DMS153 (cell line): Measurements from ENCODE around the gene MRAS.
"Not testable (repeated sequence)": the region's sequence is repeated elsewhere in the genome, so short reads cannot be mapped to it uniquely, and the experiment has no call there.

Source experiments
- DNase-seq: peaks from one replicate; lab custom pipeline; 2025; lab: John Stamatoyannopoulos, UW

Gene MRAS

DNA sequence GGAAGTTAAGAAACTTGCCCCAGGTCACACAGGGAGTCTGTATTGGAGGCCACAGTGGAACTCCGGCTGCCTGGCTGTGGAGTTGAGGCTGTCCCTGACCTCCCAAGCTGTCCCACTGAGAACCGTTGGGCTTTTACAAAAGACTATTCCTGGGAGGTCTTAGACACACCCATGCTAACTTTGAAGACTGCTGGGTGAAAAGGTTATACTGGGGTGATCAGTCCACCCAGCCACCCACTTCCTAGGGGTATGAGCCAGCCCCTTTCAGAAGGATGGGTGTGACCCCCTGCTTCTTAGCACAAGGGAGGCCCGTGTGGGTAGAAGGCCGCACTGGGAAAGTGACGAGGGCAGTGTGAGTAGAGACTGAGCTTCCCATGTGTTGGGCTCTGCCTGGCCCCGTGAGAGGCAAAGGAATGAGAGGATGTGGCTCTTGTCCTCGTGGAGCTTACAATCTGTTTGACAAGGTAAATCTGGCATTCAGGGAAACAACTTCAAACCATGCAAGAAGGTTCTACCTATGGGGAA, 19.0 kb downstream of the MRAS start:
- no peak for DNase-seq

DNA sequence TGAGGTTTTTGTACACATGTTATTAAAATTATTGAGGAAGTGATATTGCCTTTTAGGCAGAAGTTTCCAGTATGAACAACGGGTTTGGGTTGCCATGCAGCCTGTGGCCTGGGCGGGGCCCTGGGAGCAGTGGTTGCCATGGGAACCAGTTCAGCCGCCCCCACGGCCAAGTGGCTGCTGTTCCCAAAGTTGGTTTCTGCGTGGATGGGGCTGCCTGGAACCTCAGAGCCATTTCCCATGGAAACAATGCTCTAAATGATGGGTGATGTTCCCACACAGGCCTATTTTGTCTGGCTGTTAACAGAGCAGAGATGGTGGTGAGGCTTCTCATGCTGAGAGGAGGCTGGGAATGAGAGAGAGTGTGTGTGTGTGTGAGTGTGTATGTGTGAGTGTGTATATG, 19.5 kb downstream of the MRAS start:
- DNase-seq: no peak

GRCh38 chr3:138369151-138369900, 20.9 kb downstream of the MRAS start:
- no peak for DNase-seq

DNA sequence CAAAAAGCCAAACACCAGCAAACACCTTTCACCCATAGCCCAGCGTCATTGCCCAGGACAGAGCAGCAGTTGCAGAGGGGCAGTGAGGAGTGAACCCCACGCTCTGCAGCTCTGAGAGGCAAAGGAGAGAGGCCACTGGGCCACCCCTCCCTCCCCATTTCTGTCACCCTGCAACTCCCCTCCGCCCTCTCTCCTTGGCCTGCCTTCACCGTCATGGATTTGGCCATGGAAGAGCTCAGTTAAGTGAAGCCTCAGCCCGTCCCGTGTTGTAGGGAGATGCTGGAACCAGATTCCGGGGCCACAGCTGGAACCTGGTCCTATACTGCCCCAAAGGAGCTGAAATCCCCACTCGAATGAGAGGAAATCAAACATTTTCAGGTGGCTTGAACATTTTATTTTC, 21.9 kb downstream of the MRAS start:
- DNase-seq: no peak

DNA sequence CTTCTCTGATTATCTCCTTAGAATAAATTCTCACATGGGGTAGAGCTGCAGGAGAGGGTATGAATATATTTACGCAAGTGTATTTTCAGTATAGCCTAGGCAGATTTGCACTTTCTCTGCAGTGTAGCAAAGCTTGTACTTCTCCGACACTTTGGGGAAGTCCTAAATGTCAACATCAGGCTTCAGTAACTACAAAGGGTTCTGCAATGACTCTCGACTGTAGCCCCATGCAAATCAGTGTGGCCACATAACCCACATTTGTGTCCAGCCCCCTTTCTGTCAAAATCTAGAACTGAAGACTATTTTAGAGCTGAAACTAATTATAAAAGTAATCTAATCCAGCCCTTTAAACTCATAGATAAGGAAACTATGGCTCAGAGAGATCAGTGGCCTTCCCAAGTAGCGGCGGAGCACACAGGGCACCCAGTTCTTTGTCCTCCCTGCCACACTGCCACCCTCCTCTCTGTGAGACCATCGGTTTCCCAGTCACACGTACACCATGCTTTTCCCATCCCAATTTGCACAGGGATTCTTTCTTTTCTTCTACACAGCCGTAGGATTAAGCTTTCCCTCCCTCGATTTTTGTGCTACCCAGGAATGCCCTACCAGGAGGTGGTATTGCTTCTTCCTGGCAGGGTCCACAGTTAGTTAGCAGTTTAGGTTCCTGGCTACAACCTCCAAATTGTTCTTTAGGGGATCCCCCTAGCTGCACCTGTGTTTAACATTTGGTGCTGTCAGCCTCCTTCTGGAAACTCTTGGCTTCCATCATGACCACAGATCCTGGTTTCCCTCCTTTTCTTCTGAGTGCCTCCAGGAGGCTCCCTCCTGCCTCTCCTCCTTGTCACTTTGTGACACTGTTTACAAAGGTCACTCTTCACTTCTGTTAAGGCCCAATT, 22.9 kb downstream of the MRAS start:
- DNase-seq: no peak

DNA sequence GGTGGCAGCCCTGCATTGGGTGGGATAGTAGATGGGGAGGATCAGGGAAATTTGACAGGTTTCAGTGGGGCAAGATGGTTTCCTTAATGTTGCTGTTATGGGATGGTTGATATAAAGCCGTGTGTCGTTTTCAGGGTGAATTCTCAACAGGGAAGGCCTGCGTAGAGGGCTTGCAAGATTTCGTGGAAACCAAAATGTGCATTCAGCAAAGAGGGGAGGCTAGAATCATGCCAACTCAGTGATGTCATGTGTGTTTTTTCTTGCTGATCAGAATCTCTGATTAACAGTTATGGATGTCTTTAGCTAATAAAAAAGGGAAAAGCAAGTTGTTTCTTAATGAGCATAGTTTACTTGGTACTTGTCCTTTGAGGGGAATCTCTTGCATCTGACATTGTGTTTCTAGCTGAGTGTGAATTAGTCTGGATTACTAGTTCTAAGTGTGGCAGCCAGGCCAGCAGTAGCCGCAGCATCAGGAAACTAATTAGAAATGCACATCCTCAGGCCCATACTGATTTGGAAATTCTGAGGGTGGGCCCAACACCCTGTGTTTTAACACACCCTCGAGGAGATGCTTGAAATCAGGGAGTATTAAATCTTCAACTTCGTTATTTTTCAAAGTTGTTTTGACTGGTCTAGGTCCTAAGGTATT, 24.8 kb downstream of the MRAS start:
- no peak for DNase-seq

DNA sequence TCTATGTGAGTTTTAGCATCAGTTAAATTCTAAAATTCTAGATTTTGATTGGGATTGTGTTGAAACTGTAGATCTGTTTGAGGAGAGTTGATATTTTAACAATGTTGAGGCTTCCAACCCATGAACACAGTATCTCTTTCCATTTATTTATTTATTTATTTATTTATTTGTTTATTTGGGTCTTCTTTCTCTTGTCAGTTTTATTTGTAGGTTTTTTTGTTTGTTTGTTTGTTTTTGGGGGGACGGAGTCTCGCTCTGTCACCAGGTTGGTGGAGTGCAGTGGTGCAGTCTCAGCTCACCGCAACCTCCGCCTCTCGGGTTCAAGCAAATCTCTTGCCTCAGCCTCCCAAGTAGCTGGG, 25.3 kb downstream of the MRAS start:
- no peak for DNase-seq

GRCh38 chr3:138374573-138375134, 26.3 kb downstream of the MRAS start:
- no peak for DNase-seq

DNA sequence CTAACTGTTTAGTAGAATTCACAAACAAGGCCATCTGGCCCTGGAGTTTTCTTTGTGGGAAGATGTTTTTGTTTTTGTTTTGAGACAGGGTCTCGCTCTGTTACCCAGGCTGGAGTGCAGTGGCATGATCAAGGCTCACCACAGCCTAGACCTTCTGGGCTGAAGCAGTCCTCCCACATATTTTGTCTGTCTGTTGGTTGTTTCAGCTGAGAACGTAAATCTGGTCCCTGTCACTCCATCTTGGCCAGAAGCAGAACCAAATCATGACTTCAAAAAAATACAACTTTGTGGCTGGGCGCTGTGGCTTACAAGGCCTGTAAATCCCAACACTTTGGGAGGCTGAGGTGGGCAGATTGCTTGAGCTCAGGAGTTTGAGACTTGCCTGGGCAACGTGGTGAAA, 27.1 kb downstream of the MRAS start:
- no peak for DNase-seq

GRCh38 chr3:138376663-138377062, 28.3 kb downstream of the MRAS start:
- no peak for DNase-seq

DNA sequence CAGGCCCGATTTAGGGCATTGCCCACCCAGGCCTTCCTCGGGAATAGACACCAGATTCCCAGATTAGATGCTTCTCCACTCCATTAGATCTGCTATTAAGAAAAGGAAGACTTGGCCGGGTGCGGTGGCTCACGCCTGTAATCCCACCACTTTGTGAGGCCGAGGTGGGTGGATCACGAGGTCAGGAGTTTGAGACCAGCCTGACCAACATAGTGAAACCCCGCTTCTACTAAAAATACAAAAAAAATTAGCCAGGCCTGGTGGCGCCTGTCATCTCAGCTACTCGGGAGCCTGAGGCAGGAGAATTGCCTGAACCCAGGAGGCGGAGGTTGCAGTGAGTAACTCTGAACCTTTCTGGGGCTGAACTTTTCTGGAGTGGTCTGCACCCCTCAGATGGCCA, 28.8 kb downstream of the MRAS start:
- DNase-seq: not testable (repeated sequence)

DNA sequence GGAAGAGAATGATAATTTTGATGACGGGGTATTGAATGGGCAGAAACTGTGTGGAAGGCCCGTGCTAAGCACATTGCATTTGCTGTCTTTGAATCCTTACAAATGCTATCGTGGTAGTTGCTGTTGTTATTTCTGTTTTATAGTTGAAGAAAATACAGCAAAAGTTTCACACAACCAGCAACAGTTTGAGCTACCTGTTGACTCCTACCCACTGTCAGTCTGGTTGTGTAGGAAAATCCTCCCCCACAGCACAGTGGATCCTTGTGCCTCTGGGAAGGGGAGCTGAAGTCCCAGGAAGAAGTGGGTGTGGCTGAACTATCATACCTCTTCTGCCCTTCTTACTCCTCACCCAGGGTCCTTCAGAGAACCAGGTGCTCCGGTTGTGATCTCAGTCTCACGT, 29.4 kb downstream of the MRAS start:
- no peak for DNase-seq

DNA sequence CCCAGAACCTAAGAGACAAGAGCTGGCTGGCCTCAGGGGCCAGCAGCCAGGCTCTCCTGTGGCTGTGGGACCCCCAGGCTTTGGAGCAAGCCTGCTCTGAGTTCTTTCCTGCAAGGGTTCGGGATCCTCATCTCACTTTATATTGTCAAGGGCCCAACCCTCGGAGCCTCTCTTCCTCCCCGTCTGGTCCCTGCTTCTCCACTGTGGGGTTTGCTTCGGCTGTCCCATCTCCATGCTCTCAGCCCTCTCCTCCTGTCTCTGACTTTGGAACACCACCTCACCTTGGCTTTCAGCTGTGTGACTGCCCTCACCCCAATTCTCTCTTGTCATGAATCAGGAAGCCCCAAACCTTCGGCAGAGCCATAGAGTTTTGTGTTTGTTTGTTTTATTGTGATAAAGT, 30.0 kb downstream of the MRAS start:
- no peak for DNase-seq

DNA sequence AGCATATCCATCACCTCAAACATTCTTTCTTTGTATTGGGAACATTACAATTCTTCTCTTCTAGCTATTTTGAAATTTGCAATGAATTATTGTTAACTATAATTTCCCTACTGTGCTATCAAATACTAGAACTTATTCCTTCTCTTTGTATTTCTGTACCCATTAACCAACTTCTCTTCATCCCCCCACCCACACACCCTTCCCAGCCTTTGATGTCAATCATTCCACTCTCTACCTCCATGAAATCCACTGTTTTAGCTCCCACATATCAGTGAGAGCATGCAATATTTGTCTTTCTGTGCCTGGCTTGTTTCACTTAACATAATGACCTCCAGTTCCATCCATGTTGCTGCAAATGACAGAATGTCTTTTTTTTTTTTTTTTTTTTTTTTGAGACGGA, 30.6 kb downstream of the MRAS start:
- no peak for DNase-seq

- DNase-seq: no peak
Observed at GRCh38 chr3:138381413-138381901, 33.1 kb downstream of the MRAS start.

DNA sequence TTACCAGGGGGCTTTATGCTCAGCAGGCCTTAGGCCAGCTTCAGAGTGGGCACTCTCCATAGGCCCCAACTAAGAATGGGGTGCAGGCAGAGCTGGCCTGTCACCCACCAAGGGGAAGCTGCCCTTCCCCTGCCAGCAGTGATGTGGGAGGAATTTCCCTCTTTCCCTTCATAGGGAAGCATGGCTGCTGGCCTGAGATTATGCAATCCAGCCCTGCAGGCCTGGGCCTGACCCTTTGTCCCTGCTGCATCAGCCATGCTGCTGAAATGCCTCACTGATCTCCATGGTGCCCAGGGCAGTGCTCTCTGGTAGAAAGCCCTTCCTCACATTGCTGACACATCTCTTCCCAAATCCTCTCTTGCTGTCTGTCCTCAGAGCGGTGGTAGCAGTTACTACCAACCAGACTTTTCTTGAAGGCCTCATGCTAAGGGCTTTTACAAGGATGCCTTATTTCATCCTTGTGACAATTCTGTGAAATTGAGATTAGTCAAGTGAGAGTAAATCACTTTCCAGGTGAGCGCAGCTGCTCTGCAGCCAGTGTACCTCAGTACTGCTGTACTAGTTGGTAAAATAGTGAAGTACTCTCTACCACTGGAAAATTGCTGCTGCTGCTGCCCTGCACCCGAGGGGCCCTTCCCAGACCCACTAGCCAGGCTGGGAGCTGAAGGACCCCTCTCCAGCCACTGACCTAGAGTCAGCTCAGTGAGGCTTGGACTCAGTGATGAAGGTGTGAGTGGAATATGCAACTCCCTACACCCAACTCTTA, 33.8 kb downstream of the MRAS start:
- no peak for DNase-seq

- DNase-seq: no peak
Observed at GRCh38 chr3:138383715-138384465, 35.5 kb downstream of the MRAS start.

GRCh38 chr3:138384531-138384930, 36.2 kb downstream of the MRAS start:
- DNase-seq: no peak

DNA sequence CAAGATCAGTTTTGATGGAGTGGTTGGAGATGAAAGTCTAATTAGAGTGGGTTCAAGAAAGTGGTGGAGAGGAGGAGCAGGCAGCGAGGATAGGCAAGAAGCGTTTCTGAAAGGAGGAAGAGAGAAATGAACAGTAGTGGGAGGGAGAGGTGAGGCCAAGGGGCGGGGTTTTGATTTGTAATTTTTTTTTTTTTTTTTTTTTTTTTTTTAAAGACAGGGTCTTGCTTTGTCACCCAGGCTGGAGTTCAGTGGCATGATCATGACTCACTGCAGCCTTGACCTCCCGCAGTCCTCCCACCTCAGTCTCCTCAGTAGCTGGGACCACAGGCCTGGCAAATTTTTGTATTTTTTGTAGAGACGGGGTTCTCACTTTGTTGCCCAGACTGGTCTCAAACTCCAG, 36.6 kb downstream of the MRAS start:
- DNase-seq: no peak

- DNase-seq: no peak
Observed at GRCh38 chr3:138389144-138389601, 40.8 kb downstream of the MRAS start.
